ENCODE measurements around the gene SCNM1.

DNA sequence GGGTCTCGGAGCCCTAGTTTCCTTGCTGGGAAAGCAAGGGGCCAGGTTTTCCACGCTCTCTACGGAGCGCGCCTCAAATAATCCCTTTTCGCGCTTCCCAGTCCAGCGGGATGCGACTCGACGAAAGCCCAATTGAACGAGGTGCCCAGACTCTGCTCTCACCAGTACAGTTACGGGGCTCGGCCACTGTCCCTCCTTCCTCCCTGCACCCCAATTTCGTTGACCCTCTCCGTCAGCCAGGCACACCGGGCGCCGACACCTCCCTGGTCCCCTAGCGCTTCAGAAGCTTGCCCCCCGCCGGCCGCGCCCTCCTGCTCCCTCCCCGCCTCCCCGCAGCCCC lies 19.9 kb upstream of the SCNM1 start:
- no peak for TF ChIP-seq EZH2 (IDR thresholded peaks at IDR 0.05)
- TF ChIP-seq, protein P1, sequence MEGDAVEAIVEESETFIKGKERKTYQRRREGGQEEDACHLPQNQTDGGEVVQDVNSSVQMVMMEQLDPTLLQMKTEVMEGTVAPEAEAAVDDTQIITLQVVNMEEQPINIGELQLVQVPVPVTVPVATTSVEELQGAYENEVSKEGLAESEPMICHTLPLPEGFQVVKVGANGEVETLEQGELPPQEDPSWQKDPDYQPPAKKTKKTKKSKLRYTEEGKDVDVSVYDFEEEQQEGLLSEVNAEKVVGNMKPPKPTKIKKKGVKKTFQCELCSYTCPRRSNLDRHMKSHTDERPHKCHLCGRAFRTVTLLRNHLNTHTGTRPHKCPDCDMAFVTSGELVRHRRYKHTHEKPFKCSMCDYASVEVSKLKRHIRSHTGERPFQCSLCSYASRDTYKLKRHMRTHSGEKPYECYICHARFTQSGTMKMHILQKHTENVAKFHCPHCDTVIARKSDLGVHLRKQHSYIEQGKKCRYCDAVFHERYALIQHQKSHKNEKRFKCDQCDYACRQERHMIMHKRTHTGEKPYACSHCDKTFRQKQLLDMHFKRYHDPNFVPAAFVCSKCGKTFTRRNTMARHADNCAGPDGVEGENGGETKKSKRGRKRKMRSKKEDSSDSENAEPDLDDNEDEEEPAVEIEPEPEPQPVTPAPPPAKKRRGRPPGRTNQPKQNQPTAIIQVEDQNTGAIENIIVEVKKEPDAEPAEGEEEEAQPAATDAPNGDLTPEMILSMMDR (IDR thresholded peaks at IDR 0.05): no peak
- TF ChIP-seq EZH2phosphoT487 (IDR thresholded peaks at IDR 0.05): peak; percentile 13
